H54 (cell line): ENCODE measurements around the gene ISG20.

ENCODE experiments used
- DNase-seq: peaks from one replicate; pipeline ENCODE4 v3.0.0; 2011; ENCODE audit warnings: low spot score, mixed read lengths; ENCODE audit not compliant: insufficient read length
- FAIRE-seq: peaks from 3 replicates; lab custom pipeline; 2011; peaks lifted over from hg19 to GRCh38; lab: Jason Lieb, UNC
- POLR2A ChIP-seq: IDR thresholded peaks from 2 replicates; pipeline ENCODE4 v1.6.1; 2011; ENCODE audit warnings: low read depth, mild to moderate bottlenecking, low read length

Gene ISG20

GRCh38 chr15:88612186-88612796 lies 26.5 kb upstream of the ISG20 start:
- FAIRE-seq, result no peak
- no peak for TF ChIP-seq POLR2A
- DNase-seq, result no peak

DNA sequence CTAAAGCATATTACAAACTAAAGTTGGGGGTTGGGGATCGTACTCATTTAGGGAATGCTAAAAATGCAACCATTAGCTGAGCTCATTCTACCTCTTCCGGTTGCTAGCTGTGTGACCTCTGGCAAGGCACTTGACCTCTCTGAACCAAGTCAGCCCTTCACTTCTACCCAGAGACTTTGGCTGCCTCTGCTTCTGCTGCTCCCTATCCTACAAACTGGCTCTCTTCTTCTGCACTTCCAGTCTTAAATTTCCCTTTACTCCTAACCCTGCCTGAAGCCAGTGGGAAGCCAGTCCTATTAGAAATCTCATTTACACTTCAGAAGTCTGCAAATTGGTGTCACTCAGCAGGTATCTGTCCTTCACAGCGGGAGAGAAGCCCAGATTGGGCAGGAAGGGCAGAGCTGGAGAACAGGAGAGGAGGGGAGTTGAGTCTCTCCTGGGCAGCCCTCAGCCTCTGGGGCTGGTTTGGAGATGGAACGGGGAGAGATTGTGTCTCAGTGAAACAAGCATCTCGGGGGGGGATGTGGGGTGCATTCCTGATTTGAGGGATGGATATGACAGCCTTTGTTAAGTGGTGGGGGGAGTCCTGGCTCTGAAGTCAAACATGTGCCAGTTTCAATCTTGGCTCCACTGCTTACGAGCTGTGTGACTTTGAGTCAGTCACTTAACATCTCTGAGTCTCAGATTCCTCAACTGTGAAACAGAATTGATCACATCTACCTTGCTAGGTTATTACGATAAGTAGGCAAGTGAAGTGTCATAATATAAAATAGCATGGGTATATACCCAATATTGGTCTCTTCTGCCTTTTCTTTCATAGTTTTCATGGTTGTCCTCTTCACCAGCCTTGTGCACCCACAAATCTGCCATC lies 25.5 kb upstream of the ISG20 start:
- DNase-seq, result peak; percentile 9
- TF ChIP-seq POLR2A, result no peak
- no peak for FAIRE-seq

DNA sequence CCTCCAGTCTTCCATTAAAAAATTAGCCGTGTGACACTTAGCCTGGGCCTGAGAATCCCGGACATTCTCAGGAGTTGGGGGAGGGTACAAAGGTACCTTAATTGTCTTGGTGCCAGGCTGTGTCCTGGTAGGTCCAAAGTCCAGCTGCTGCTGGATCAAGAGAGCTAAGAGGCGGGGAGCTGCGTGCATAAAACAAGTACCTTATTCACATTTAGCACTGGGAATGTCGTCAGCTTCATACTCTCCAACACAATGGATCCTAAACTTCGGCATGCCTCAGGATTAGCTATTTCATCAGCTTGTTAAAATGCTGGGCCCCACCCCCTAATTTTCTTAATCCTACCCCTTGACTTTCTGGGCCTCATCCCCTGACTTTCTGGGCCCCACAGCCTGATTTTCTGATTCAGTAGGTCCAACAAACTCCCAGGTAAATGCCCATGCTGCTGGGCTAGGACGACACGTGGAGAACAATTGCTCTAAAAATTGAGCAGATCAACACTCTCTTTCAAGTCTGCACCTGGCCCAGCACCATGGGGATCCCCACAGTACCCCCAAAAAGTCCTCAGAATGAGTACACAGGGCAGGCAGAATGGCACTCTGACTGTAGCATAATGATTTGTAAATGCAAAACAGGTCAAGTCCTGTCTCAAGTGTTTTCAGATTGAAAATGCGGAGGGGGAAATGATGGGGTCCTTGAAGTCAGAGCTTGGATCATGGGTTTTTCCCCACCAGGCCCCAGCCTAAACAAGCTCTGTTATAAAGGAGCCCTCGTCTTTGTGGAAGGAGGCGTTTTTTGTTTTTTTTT lies 23.3 kb upstream of the ISG20 start:
- FAIRE-seq, result no peak
- no peak for DNase-seq
- TF ChIP-seq POLR2A, result no peak

- DNase-seq, result no peak
- FAIRE-seq, result no peak
- no peak for TF ChIP-seq POLR2A
Observed at GRCh38 chr15:88616240-88616639, 22.6 kb upstream of the ISG20 start.

GRCh38 chr15:88617031-88617722 lies 21.6 kb upstream of the ISG20 start:
- FAIRE-seq (no peak), DNase-seq (no peak)
- no peak for TF ChIP-seq POLR2A

DNA sequence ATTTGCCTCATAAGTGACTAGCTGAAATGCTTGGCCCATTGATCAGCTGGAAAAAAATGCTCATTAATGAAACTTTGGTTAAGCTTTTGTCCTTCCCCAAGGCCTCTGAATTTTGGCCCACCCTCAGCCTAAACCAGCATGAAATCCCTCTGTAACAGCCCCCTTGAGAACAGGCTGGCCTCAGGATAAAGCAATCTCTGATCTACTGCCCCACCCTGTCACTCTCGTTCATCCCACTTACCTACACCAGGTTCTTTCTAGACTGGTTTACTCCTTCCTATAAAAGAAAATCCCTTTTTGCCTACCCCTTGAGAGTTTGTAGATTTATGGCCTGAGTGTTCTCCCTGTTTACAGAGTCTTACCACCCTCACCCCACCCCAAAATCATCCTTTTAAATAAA lies 21.0 kb upstream of the ISG20 start:
- no peak for TF ChIP-seq POLR2A
- no peak for FAIRE-seq

DNA sequence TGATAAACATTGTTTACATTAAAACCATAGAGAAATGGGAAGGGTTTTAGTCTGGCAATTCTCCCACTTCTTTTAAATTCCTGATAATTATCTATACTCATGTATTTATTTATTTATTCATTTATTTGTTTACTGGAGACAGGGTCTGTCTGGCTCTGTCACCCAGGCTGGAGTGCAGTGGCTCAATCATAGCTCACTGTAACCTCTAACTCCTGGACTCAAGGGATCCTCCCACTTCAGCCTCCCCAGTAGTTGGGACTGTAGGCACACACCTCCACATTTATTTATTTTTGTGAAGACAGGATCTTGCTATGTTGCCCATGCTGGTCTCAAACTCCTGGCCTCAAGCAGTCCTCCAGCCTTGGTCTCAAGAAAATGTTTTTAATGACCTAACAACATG lies 20.1 kb upstream of the ISG20 start:
- DNase-seq (no peak), FAIRE-seq (no peak)
- TF ChIP-seq POLR2A, result no peak

More for the DNA sequence above, 21.0 kb upstream of the ISG20 start:
- no peak for DNase-seq

DNA sequence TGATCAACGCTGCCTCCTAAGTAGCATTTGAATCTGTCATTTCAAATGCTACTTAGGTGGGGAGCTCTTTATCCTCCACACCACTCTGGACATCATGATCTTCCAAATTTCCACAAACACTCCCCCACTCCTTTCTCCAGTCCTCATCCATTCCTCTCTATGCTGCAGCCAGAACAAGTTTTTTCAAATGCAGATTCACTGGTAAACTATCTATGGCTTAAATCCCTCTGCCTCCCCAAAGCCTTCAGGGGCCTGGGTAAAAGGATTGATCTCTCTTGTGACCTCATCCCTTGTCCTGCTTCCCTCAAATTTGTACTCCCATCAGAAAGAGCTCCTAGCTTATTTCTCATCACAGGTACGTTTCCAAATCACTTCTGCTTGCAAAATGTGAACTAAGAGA lies 19.0 kb upstream of the ISG20 start:
- FAIRE-seq (no peak), DNase-seq (no peak)
- no peak for TF ChIP-seq POLR2A

DNA sequence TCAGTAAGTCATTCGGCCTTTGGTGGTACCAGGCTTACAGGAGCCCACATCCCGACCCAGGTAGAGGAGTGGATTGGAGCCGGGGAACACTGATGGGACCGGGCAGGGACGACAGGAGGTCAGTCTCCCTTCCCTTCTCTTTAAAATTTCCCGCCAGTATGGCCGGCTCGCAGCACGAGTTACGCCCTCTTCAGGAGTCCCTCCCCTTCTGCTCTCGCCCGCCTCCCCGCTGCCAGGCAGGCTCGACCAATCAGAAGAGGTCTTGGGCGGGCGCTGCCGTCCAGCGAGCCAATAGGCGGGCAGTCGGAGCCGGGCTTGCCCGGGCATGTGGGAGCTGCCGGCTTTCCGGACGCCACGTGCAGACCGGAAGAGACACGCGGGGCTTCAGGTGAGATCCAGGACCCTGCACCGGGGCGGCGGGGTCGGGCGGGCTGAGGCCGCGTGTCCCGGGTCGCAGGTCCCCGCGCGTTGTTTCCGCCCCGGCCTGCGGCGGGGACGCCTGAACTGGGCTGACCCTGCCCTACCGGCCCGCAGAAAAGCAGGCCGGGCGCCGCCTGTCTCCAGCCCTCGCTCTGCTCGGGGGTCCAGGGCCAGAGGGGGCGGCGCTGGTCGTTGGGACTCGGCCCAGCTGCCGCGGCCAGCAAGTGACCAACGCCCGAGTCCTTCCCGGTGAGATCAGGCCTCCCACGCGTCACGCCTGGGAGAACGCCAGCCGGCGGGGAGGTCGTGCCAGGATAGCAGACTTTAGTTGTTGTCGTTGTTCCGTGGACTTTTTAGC lies 17.6 kb upstream of the ISG20 start, which contains the start of gene AEN:
Gene AEN, plus strand, starts transcription at position 346 of the 778 bp plus-strand sequence. CDS start 4,870 bp downstream, outside the sequence.
- FAIRE-seq (no peak), DNase-seq (peak; percentile 74)
- TF ChIP-seq POLR2A, result peak; percentile 52

DNA sequence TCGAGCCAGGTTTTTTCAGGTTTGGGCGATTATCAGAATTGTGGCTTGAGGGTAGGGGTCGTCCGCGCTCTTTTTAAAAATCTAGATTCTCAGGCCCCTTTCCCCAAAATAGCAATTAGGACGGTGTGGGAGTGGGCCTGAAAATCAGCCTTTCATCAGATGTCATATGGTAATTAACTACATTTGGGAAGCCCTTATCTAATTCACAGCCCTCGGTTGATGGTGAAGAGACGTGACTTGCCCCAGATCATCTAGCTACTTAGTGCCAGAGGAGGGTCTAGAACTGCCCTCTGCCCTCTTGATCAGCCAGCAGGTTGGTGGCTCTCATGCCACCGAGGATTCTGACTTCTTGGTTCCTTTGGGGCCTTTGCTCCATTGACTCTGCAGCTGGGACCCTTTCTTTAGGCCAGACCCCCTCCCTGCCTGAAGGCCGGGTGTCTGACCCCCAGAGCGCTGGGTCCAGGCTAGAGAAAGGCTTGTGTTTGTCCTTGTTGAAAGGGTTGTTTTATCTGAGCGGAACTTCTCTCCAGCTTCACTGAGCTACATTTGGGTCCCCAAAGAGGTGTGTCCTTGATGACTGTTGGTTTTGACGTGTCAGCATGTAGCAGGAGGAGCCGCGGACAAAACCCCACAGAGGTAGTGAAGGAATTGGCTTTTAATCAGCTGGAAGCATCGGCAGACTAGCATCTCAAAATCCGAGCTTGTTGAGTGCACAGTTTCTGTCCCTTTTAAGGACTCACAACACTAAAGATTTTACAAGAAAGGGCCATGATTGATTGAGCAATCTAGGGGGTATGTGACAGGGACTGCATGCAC lies 16.8 kb upstream of the ISG20 start:
- DNase-seq, result no peak
- TF ChIP-seq POLR2A, result no peak
- no peak for FAIRE-seq

DNA sequence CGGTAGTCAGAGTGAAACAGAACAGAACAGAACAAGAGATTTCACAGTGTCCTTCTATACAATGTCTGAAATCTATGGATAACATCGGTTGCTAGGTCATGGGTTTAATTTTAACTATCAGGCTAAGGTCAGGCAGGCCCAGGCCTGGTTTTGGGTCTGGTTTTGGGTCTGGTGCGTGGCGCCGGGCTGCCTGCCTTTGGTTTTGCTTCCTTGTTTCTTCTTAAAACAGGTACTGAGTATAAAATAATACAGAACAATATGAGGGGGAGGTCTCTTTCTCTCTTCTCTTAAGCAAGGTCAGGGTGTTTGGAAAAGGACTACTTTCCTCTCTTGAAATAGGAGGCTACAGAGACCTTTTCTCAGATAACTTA lies 16.2 kb upstream of the ISG20 start:
- DNase-seq (no peak), FAIRE-seq (no peak)
- TF ChIP-seq POLR2A, result no peak

DNA sequence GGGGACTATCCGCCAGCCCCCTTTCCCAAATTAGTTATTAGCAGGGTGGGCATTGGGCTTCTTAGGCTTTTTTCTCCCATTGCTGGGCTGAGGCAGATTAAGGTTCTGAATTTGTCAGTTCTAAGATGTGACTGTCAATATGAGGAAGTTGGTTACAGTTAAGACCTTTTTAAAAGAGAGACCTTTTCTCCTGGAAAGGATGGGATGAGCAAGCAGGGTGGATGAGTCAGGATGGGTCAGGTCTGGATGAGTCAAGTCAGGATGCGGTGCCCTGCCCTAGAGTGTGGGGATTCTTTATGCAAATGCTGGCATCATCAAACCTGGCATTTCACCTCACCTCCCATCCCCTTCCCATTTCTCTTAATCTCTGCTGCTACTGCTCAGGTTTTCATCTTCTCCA lies 15.8 kb upstream of the ISG20 start:
- DNase-seq (peak; percentile 80), FAIRE-seq (peak; percentile 11)
- TF ChIP-seq POLR2A, result no peak

DNA sequence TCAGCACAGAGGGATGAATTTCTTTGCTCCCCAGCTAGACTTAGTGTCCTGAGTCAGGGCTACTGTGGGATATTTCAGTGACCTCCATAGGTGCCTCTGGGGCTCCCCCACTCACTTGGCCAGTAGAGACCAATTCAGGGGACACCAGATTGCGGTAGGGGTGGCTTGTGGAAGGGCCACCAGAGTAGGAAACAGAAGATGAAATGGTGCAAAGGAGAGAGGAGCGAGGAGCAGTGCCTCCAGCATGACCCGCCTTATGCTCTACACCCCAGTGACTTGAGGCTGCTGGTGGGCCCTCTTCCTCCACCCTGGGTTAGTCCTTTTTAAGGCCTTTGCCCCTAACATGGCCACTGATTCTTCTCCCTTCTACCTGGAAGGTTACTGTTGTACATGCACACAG lies 15.2 kb upstream of the ISG20 start:
- FAIRE-seq (no peak), DNase-seq (no peak)
- no peak for TF ChIP-seq POLR2A
